Stimulated activated CD8-positive, alpha-beta memory T cell treated with anti-CD3 and anti-CD28 coated beads, Interleukin-2, amount 100 ng/mL, for 1 hour (primary cell): ENCODE results near the gene SLC34A3.
"Not testable (repeated sequence)": the region's sequence is repeated elsewhere in the genome, so short reads cannot be mapped to it uniquely, and the experiment has no call there.

Source experiments
- DNase-seq, 2 donors: peaks; one replicate each; pipeline ENCODE4 v3.0.0-alpha.2; 2020; ENCODE audit warnings: low read depth in 2 of 2

Gene SLC34A3

GRCh38 chr9:137255448-137256114 lies 24.9 kb downstream of the SLC34A3 start:
- peak in 1 of 2 donors; percentile 14 for DNase-seq

GRCh38 chr9:137256362-137256761 lies 25.7 kb downstream of the SLC34A3 start:
- DNase-seq: no peak

GRCh38 chr9:137256856-137257255 lies 26.2 kb downstream of the SLC34A3 start:
- DNase-seq: no peak

- not testable (repeated sequence) for DNase-seq
Measured at GRCh38 chr9:137262173-137262908, 31.6 kb downstream of the SLC34A3 start.

GRCh38 chr9:137262909-137263285 lies 32.2 kb downstream of the SLC34A3 start:
- DNase-seq: no peak

- DNase-seq: no peak
Measured at GRCh38 chr9:137263506-137263905, 32.8 kb downstream of the SLC34A3 start.

- DNase-seq: no peak
Measured at GRCh38 chr9:137264067-137264466, 33.4 kb downstream of the SLC34A3 start.

- DNase-seq: no peak
Measured at GRCh38 chr9:137265496-137266161, 34.9 kb downstream of the SLC34A3 start.

GRCh38 chr9:137266162-137266527 lies 35.4 kb downstream of the SLC34A3 start:
- no peak for DNase-seq

- DNase-seq: no peak
Measured at GRCh38 chr9:137266585-137267453, 36.1 kb downstream of the SLC34A3 start.

GRCh38 chr9:137267933-137268355 lies 37.2 kb downstream of the SLC34A3 start:
- DNase-seq: no peak

GRCh38 chr9:137268538-137269201 lies 38.0 kb downstream of the SLC34A3 start:
- no peak for DNase-seq

GRCh38 chr9:137269231-137269772 lies 38.6 kb downstream of the SLC34A3 start:
- DNase-seq: no peak

GRCh38 chr9:137270929-137271695 lies 40.4 kb downstream of the SLC34A3 start:
- no peak for DNase-seq

- no peak for DNase-seq
Measured at GRCh38 chr9:137271696-137272076, 41.0 kb downstream of the SLC34A3 start.

GRCh38 chr9:137272241-137273094 lies 41.8 kb downstream of the SLC34A3 start:
- DNase-seq: no peak

- DNase-seq: no peak
Measured at GRCh38 chr9:137273095-137273490, 42.4 kb downstream of the SLC34A3 start.

GRCh38 chr9:137273611-137274320 lies 43.1 kb downstream of the SLC34A3 start:
- no peak for DNase-seq

GRCh38 chr9:137275203-137275587 lies 44.5 kb downstream of the SLC34A3 start:
- no peak for DNase-seq
